Osteocyte (in vitro differentiated cells): Measurements from ENCODE around the gene PRAMEF1. TPM values are rescaled to one million over a fixed set of nuclear protein-coding genes. Genes with fewer than 3 reads are reported as not detected.
"Not testable (repeated sequence)": the region's sequence is repeated elsewhere in the genome, so short reads cannot be mapped to it uniquely, and the experiment has no call there.

Experiments used
- DNase-seq: peaks from one replicate; pipeline ENCODE4 v3.0.0; 2021; ENCODE audit warnings: mixed read lengths; ENCODE audit not compliant: unreplicated experiment; ENCODE audit errors: extremely low spot score
- H3K27ac Mint-ChIP-seq: one replicate; pipeline ENCODE4 v1.8.0; 2021; ENCODE audit warnings: mild to moderate bottlenecking, mixed read lengths; ENCODE audit not compliant: unreplicated experiment
- H3K27me3 Mint-ChIP-seq: one replicate; pipeline ENCODE4 v1.8.0; 2021; ENCODE audit warnings: mixed read lengths; ENCODE audit not compliant: unreplicated experiment
- H3K36me3 Mint-ChIP-seq: one replicate; pipeline ENCODE4 v1.8.0; 2021; ENCODE audit warnings: mixed read lengths; ENCODE audit not compliant: unreplicated experiment
- H3K4me1 Mint-ChIP-seq: one replicate; pipeline ENCODE4 v1.8.0; 2021; ENCODE audit warnings: mixed read lengths; ENCODE audit not compliant: unreplicated experiment
- H3K4me3 Mint-ChIP-seq: one replicate; pipeline ENCODE4 v1.8.0; 2021; ENCODE audit warnings: mild to moderate bottlenecking, moderate library complexity, mixed read lengths; ENCODE audit not compliant: unreplicated experiment
- H3K9me3 Mint-ChIP-seq: one replicate; pipeline ENCODE4 v1.8.0; 2021; ENCODE audit warnings: mixed read lengths; ENCODE audit not compliant: unreplicated experiment
- CTCF ChIP-seq: fragments of 200-600 bp; sonication (generic); IDR thresholded peaks from 2 replicates; pipeline ENCODE4 v1.5.0; 2021; ENCODE audit warnings: antibody characterized with exemption, mild to moderate bottlenecking, moderate library complexity
- total RNA-seq: library from RNA; stranded (reverse); gene quantifications from 2 replicates; pipeline ENCODE4 v1.2.1, GENCODE V29; 2021

PRAMEF1 gene
- total RNA-seq, 1 donor from 2014 or later, result not detected

DNA sequence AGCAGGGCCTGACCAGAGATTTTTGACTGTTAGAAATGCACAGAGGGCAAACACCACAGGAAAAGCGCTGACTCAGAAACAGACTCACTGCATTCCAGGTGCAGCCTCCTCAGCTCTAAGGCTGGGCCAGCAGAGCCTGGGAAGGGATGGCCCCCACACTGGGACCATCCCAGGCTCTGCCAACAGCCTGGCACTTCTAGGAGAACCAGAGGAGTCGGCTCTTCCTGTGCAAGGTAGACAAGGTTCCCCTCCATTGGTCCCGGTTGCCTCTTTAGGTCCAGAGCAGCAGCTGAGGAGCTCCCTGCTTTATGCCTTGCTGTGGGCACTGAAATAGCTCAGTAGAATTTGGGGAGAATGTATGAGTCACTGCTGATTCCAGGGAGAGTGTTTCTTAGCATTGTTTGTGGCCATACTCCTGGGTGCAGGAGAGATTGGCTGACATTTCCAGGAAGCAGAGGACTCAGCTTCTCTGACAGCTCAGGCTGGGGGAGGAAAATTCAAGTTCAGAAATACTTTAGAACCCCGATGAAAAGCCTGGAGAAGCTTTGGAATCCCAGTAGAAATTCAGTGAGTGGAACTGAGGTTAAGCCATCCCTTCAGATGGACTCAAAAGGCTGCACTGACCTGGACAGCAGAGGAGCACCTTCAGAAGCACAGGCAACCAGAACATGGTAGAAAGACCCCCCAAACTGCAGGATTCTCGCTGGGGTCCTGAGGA is 19.7 kb downstream of the PRAMEF1 start:
- Mint-ChIP-seq H3K36me3 (no peaks in the 10 kb centered on the region), H3K27me3 (no peaks in the 10 kb centered on the region), H3K4me3 (no peak overlapping the region), H3K4me1 (no peaks in the 10 kb centered on the region), H3K9me3 (peaks cover 6% of the 10 kb centered on the region), H3K27ac (no peak overlapping the region)
- TF ChIP-seq CTCF, result no peak
- DNase-seq, result no peak

DNA sequence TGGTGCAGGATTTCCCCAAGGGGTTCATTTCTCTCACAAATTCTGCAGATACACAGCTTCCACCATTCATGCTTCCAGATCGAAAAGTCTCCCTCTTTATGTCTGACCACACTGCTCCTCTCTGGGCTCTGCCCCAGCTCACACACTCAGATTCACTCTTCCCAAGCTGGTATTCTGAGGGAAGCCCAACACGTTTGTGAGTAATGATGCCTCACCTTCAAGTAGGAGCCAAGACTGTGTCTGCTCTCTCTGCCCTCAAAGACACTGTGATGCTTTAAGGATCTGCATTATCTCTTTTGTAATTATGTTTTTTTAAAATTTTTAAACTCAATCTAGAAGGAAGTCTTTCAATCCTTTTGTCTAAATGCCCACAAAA is 20.2 kb downstream of the PRAMEF1 start:
- no peaks in the 10 kb centered on the region for H3K4me1 Mint-ChIP-seq
- peaks cover 6% of the 10 kb centered on the region for H3K9me3 Mint-ChIP-seq
- no peak overlapping the region for H3K27ac Mint-ChIP-seq
- TF ChIP-seq CTCF, result no peak
- H3K36me3 Mint-ChIP-seq, result no peaks in the 10 kb centered on the region
- peaks cover 2% of the 10 kb centered on the region for H3K27me3 Mint-ChIP-seq
- no peak for DNase-seq
- no peak overlapping the region for H3K4me3 Mint-ChIP-seq

GRCh38 chr1:12819061-12819460 is 27.9 kb downstream of the PRAMEF1 start:
- not testable (repeated sequence) for H3K36me3 Mint-ChIP-seq, H3K27me3 Mint-ChIP-seq, H3K9me3 Mint-ChIP-seq, H3K4me3 Mint-ChIP-seq, DNase-seq, H3K27ac Mint-ChIP-seq, H3K4me1 Mint-ChIP-seq

GRCh38 chr1:12831310-12831709 is 40.1 kb downstream of the PRAMEF1 start, which contains the start of gene PRAMEF11:
Gene PRAMEF11 (minus strand): TSS chr1:12831410. CDS start chr1:12828789, 2,621 bp downstream.
- not testable (repeated sequence) for H3K4me1 Mint-ChIP-seq, H3K27me3 Mint-ChIP-seq, H3K27ac Mint-ChIP-seq, H3K4me3 Mint-ChIP-seq, H3K36me3 Mint-ChIP-seq, DNase-seq, H3K9me3 Mint-ChIP-seq

- not testable (repeated sequence) for H3K27ac Mint-ChIP-seq, H3K4me3 Mint-ChIP-seq, DNase-seq, H3K4me1 Mint-ChIP-seq, H3K36me3 Mint-ChIP-seq, H3K27me3 Mint-ChIP-seq, H3K9me3 Mint-ChIP-seq
Observed at GRCh38 chr1:12833251-12833650, 42.1 kb downstream of the PRAMEF1 start.

Other genes with a start within 250 kb of the PRAMEF1 start
- 52.5 and 55.3 TPM in 2 replicates for gene DHRS3, start 173.2 kb upstream of the PRAMEF1 start, total RNA-seq
- not detected in 2 replicates for gene AADACL4, start 147.3 kb upstream of the PRAMEF1 start, total RNA-seq
- gene AADACL3, start 75.3 kb upstream of the PRAMEF1 start, total RNA-seq, result not detected in 2 replicates
- not detected in 2 replicates for gene CFAP107, start 45.2 kb upstream of the PRAMEF1 start, total RNA-seq
- gene PRAMEF12, start 17.7 kb upstream of the PRAMEF1 start, total RNA-seq, result not detected in 2 replicates
- gene PRAMEF11, start 40.0 kb downstream of the PRAMEF1 start, total RNA-seq, result not detected in 2 replicates
- gene HNRNPCL1, start 57.3 kb downstream of the PRAMEF1 start, total RNA-seq, result not detected in 2 replicates
- not detected in 2 replicates for gene PRAMEF2, start 65.7 kb downstream of the PRAMEF1 start, total RNA-seq
- not detected in 2 replicates for gene PRAMEF4, start 94.8 kb downstream of the PRAMEF1 start, total RNA-seq
- not detected in 2 replicates for gene PRAMEF10, start 106.9 kb downstream of the PRAMEF1 start, total RNA-seq
- not detected in 2 replicates for gene PRAMEF7, start 125.2 kb downstream of the PRAMEF1 start, total RNA-seq
- gene PRAMEF6, start 156.2 kb downstream of the PRAMEF1 start, total RNA-seq, result not detected in 2 replicates